DND-41 (cell line): ENCODE results near the gene LGR6.

ENCODE experiments used
- EZH2 ChIP-seq: IDR thresholded peaks from 3 replicates; pipeline ENCODE4 v1.6.1; 2012; ENCODE audit warnings: borderline replicate concordance, low read depth, mild to moderate bottlenecking, moderate library complexity, low read length, inconsistent platforms; ENCODE audit not compliant: severe bottlenecking
- TF ChIP-seq, protein P1 (sequence below): IDR thresholded peaks from 2 replicates; pipeline ENCODE4 v1.5.1; 2012; ENCODE audit warnings: borderline replicate concordance, low read length, moderate library complexity, mild to moderate bottlenecking; ENCODE audit not compliant: poor library complexity, severe bottlenecking; ENCODE audit errors: extremely low read depth

GRCh38 chr1:202276081-202276715 lies 82.6 kb downstream of the LGR6 start:
- TF ChIP-seq, protein P1, sequence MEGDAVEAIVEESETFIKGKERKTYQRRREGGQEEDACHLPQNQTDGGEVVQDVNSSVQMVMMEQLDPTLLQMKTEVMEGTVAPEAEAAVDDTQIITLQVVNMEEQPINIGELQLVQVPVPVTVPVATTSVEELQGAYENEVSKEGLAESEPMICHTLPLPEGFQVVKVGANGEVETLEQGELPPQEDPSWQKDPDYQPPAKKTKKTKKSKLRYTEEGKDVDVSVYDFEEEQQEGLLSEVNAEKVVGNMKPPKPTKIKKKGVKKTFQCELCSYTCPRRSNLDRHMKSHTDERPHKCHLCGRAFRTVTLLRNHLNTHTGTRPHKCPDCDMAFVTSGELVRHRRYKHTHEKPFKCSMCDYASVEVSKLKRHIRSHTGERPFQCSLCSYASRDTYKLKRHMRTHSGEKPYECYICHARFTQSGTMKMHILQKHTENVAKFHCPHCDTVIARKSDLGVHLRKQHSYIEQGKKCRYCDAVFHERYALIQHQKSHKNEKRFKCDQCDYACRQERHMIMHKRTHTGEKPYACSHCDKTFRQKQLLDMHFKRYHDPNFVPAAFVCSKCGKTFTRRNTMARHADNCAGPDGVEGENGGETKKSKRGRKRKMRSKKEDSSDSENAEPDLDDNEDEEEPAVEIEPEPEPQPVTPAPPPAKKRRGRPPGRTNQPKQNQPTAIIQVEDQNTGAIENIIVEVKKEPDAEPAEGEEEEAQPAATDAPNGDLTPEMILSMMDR, result no peak
- no peak for TF ChIP-seq EZH2
